HCEC 1CT (cell line): ENCODE results near the gene LYZL4.

Source experiments
- DNase-seq: peaks from one replicate; pipeline ENCODE4 v3.0.0-alpha.2; 2017

The LYZL4 gene, protein sequence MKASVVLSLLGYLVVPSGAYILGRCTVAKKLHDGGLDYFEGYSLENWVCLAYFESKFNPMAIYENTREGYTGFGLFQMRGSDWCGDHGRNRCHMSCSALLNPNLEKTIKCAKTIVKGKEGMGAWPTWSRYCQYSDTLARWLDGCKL

DNA sequence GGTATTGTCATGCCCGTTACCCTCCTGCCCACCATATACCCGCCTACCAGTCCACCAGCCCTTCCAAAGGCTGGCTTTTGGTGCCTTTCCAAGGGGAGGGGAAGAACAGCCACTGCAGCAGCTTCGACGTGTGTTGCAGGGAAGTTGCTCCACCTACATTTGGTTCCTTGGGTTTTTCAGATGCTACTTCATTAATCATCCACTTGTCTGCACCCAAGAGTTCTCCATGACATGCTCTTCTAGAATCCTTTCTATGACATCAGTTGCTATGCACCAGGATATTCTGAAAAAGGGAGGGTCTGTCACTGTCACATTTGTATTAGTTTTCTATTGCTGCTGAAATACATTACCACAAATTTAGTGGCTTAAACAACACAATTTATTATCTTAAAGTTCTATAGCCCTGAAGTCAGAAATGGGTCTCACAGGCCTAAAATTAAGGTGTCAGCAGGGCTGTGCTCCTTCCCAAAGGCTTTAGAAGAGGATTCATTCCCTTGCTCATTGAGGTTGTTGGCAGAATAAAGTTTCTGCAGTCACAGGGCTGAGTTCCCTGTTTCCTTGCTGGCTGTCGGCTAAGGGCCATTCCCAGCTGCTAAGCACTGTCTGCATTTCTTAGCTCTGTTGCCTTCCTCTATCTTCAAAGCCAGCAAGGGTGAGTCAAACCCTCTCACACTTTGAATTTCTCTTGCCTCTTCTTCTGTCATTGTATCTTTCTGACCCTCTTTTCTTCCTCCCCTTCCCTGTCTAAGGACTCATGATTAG, at the start of gene LYZL4:
Gene LYZL4 (minus strand): TSS at position 241 of the 762 bp plus-strand sequence. CDS start 3,359 bp downstream, outside the sequence.
- DNase-seq, result no peak

GRCh38 chr3:42459151-42459550, 48.7 kb upstream of the LYZL4 start:
- no peak for DNase-seq

- DNase-seq, result no peak
These were observed 45.8 kb upstream of the LYZL4 start for GRCh38 chr3:42456211-42456610.

- no peak for DNase-seq
These were observed 41.3 kb upstream of the LYZL4 start for GRCh38 chr3:42451546-42452230.

- no peak for DNase-seq
These were observed 40.7 kb upstream of the LYZL4 start for GRCh38 chr3:42451116-42451515.

GRCh38 chr3:42450567-42450966, 40.2 kb upstream of the LYZL4 start:
- no peak for DNase-seq

DNA sequence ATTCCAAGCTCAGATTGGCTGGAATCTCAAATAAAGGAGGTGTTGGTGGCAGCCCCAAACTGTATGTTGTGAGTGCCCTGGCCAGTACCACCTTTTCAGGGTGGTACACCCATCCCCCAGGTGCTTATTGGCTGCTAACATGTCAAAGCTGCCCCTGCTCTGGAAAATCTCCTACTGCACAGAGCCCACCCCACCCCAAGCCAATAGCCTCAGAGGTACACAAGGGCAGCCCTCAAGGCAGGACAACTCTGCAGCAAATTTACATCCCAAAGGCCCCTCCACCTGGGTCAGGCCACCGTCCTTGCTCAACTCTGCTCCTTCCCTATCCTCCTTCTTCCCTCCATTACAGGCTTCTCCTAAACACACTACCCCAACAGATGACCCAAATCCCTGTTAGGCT, 37.1 kb upstream of the LYZL4 start:
- no peak for DNase-seq

DNA sequence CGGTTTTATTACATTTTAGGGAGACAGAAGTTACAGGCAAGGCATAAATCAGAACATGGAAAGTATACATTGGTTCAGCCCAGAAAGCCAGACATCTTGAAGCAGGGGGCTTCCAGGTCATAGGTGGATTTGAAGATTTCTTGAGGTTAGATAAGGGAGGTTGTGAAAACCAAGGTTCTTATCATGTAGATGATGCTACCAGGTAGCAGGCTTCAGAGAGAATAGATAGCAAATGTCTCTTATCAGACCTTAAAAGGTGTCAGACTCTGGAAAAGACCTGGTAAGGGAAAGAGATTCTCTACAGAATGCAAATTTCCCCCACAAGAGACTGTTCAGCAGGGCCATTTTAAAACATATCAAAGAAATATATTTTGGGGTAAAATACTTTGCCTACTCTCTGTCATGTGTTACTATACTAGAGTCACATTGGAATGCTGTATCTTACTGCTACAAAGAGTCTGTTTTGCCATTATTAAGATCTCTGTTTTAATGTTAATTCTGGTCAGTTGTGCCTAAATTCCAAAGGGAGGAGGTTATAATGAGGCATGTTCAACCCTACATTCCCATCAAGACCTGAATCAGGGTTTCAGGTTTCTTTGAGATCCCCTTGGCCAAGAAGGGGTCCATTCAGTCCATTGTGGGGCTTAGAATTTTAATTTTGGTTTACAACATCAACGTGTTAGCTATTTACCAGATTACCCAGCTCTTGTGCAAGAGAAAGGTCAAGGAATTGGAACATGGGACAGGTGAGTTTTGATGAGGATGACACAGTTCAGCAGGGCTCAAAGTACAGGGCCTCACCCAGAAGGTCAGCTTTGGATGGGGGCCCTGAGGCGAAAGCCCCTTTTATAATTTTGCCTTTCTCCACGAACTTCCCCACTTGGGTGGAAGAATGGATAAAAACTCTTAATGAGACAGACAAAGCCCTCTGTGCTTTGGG, 36.0 kb upstream of the LYZL4 start:
- DNase-seq, result no peak

DNA sequence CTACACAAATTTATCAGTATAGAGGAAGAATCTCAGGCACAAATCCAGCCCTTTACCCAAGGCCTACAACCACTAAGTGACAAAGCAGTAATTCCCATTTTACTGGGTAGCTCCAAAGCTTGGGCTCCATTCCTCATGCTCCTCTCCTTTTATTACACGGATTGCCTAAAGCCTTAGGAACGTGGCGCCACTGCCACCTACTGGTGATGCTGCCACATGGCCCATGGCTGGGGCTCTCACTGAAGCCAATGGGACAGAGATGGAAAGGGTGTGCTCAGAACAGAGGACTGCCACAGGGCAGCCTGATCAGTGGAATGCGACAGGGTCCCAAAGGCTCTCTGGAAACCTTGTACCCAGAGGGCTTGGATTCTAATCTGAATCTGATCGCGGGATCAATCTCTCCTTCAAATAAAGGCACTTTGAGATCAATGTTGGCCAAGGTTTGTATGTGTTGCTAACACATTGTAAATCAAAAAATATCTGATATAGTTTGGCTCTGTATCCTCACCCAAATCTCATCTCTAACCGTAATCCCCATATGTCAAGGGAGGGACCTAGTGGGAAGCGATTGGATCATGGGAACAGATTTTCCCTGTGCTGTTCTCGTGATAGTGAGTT, 33.5 kb upstream of the LYZL4 start:
- DNase-seq, result peak; percentile 62

GRCh38 chr3:42443292-42443691, 32.9 kb upstream of the LYZL4 start:
- DNase-seq, result no peak

GRCh38 chr3:42442640-42443039, 32.2 kb upstream of the LYZL4 start:
- DNase-seq, result no peak

GRCh38 chr3:42441791-42442190, 31.4 kb upstream of the LYZL4 start:
- no peak for DNase-seq

DNA sequence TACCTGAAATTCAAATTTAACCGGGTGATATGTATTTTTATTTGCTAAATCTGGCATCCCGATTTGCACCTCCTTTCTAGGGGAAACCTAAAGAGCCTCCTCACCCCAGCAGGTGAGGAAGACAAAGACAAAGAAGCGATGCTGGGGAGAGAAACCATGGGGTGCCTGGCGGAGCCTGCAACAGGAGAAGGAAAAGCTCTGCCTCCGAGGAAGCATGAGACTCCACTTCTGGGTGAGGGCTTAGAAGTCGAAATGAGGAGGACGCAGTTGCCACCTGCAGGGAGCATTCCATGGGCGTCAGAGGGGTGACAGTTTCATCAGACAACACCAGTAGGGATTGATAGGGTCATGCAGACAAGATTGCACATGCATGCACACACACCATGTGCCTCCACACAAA, 30.5 kb upstream of the LYZL4 start:
- DNase-seq, result no peak

GRCh38 chr3:42439261-42440115, 29.1 kb upstream of the LYZL4 start:
- DNase-seq, result no peak

DNA sequence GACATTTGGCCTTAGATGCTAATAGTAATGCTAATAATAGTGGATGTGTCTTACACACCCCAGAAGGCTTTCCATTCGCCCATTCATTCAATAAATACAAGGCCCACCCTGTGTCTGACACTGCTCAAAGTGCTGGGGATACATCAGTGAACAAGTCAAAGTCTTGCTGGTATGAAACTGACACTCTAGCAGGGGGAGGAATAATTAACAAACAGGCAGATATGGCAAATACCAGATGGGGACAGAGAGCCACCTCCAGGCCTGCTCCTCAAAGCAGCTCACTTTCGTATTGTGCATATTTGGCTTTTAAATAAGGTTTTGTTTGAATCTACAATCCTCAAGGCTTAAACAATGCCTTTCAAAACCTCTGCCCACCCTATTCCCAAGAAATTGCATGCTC, 28.3 kb upstream of the LYZL4 start:
- DNase-seq, result no peak

GRCh38 chr3:42438193-42438592, 27.8 kb upstream of the LYZL4 start:
- no peak for DNase-seq

GRCh38 chr3:42434777-42435380, 24.5 kb upstream of the LYZL4 start:
- DNase-seq, result no peak

DNA sequence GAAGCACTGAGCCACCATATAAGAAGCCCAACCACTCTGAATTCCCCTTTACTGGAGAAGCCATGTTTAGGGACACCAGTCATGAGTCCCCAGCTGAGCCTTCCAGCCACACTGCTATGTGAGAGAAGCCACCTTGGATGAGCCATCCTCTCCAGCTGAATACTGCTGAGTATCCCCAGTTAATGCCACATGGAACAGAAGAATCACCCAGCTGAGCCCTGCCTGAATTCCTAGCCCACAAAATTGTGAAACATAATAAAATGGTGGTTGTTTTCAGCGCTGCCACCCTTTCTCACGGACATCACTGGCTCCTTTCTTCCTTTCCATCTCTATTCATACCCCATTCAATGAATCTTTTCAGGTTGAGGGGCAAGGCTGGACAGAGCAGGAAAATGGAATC, 22.1 kb upstream of the LYZL4 start:
- DNase-seq, result no peak

GRCh38 chr3:42430781-42431532, 20.5 kb upstream of the LYZL4 start:
- no peak for DNase-seq

DNA sequence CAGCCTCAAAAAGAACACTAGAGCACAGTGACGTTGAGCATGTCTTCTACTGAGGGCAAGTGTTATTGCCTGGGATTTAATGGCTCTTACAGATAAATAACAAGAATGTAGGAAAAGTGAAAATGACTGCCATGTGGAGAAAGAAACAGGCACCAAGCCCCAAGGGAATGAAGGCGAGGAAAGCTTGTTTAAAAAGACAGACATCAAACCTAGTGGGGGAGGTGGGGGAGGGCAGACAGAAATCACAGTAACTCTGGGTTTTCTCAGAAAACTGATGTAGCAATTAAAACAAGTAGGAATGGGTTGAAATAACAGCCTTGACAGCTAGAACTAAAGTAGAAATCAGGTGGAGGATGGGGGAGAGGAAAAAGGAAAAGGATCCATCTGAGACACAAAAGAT, 18.4 kb upstream of the LYZL4 start:
- DNase-seq, result no peak
